HepG2 (cell line): ENCODE measurements around the gene STX4. TPM values are rescaled to one million over a fixed set of nuclear protein-coding genes. Genes with fewer than 3 reads are reported as not detected.
A peak's percentile ranks its signal among the peaks of the same experiment; 100 is the strongest.

Source experiments
- ATAC-seq: fragments of 200-7000 bp; cut with Tn5 transposase; 3 replicates; pipeline ENCODE4 v1.9.1; 2020; ENCODE audit warnings: mild to moderate bottlenecking, moderate library complexity
- BruUV-seq: library from RNA; stranded (reverse); fragments of 400-500 nt; replicated peaks from 2 replicates; lab custom pipeline; 2021; lab: Mats Ljungman, UMichigan
- CTCF ChIA-PET: fragments of 300-600 bp; formaldehyde crosslinking; extraction: SDS; loops from one replicate; lab custom pipeline; 2021; ENCODE audit warnings: low total read pairs, inconsistent platforms, low intra/inter-chr PET ratio; lab: Yijun Ruan, JAX
- POLR2A ChIA-PET: fragments of 350-600 bp; sonication (Branson Sonifier 250); formaldehyde crosslinking; loops from one replicate; lab custom pipeline; 2020; ENCODE audit warnings: antibody characterized with exemption, inconsistent platforms; lab: Yijun Ruan, JAX
- DNase-seq: peaks from one replicate; pipeline ENCODE4 v3.0.0-alpha.2; 2015; ENCODE audit warnings: low spot score
- FAIRE-seq: peaks from 3 replicates; lab custom pipeline; 2011; peaks lifted over from hg19 to GRCh38; lab: Jason Lieb, UNC
- H2AFZ ChIP-seq: one replicate; pipeline ENCODE4 v1.6.1; 2011; ENCODE audit warnings: low read length, inconsistent platforms
- H3K27ac ChIP-seq: fragments of 300-600 bp; 3 replicates; pipeline ENCODE4 v1.8.0; 2011; ENCODE audit warnings: mixed run types, mild to moderate bottlenecking, mixed read lengths, low read length, inconsistent platforms; ENCODE audit not compliant: insufficient read depth; ENCODE audit errors: extremely low read length
- H3K27me3 ChIP-seq, 2 experiments: fragments of 200-600 bp in 1 of 2; 2 replicates in 1 of 2; 3 replicates in 1 of 2; pipeline versions ENCODE4 v1.6.0 to v1.8.0; 2011; ENCODE audit warnings: low read length in 2 of 2, mild to moderate bottlenecking in 2 of 2, moderate library complexity in 2 of 2, inconsistent platforms in 1 of 2; ENCODE audit not compliant: insufficient read depth in 2 of 2, control insufficient read depth in 1 of 2
- H3K36me3 ChIP-seq, 2 experiments: fragments of 200-600 bp in 1 of 2; replicated peaks in 1 of 2; 2 replicates in 1 of 2; 3 replicates in 1 of 2; pipeline versions ENCODE4 v1.5.1 to v1.8.0; 2011; ENCODE audit warnings: low read length in 2 of 2, inconsistent platforms in 1 of 2; ENCODE audit not compliant: insufficient read depth in 2 of 2, control insufficient read depth in 1 of 2
- H3K4me1 ChIP-seq: 2 replicates; pipeline ENCODE4 v1.5.1; 2012; ENCODE audit warnings: low read length, inconsistent platforms; ENCODE audit not compliant: insufficient read depth
- H3K4me2 ChIP-seq: 2 replicates; pipeline ENCODE4 v1.6.0; 2011; ENCODE audit warnings: low read depth, low read length, inconsistent platforms
- H3K4me3 ChIP-seq, 3 experiments: fragments of 200-600 bp in 1 of 3; sonication (generic), shearing (Covaris generic) in 1 of 3; replicated peaks in 1 of 3; 2 replicates each; pipeline ENCODE4 v1.5.1; 2011 to 2016; ENCODE audit warnings: low read length in 3 of 3, inconsistent platforms in 2 of 3, low read depth in 2 of 3, mild to moderate bottlenecking in 2 of 3, control low read depth in 1 of 3, mixed read lengths in 1 of 3; ENCODE audit not compliant: insufficient read depth in 1 of 3
- H3K79me2 ChIP-seq: one replicate; pipeline ENCODE4 v1.6.1; 2011; ENCODE audit warnings: low read length, inconsistent platforms; ENCODE audit not compliant: insufficient read depth
- H3K9ac ChIP-seq: 2 replicates; pipeline ENCODE4 v1.6.0; 2011; ENCODE audit warnings: mild to moderate bottlenecking, low read depth, low read length, inconsistent platforms; ENCODE audit not compliant: insufficient read depth
- H3K9me3 ChIP-seq: 2 replicates; pipeline ENCODE4 v1.5.1; 2012; ENCODE audit warnings: mild to moderate bottlenecking, low read length
- H4K20me1 ChIP-seq: 2 replicates; pipeline ENCODE4 v1.6.0; 2011; ENCODE audit warnings: inconsistent platforms, mild to moderate bottlenecking, low read length, moderate library complexity; ENCODE audit not compliant: insufficient read depth
- DMAP1 ChIP-seq: IDR thresholded peaks from 2 replicates; pipeline ENCODE4 v1.6.1; 2016
- FOXP1 ChIP-seq, 2 experiments: fragments of 450-650 bp in 1 of 2; IDR thresholded peaks; 2 replicates each; pipeline ENCODE4 v1.6.1; 2017 to 2018; ENCODE audit warnings: antibody characterized with exemption in 1 of 2
- GTF3A ChIP-seq: sonication (generic); formaldehyde crosslinking; conservative IDR thresholded peaks from 2 replicates; pipeline ENCODE4 v1.4.0; 2020; ENCODE audit warnings: mild to moderate bottlenecking, missing genetic modification reagents
- KLF12 ChIP-seq: sonication (generic); formaldehyde crosslinking; IDR thresholded peaks from 2 replicates; pipeline ENCODE4 v1.4.0; 2020; ENCODE audit warnings: missing genetic modification reagents, borderline replicate concordance
- KLF6 ChIP-seq: IDR thresholded peaks from 2 replicates; pipeline ENCODE4 v1.8.0; 2016; ENCODE audit warnings: missing biosample characterization, missing genetic modification reagents
- MAFF ChIP-seq: IDR thresholded peaks from 2 replicates; pipeline ENCODE4 v1.6.1; 2011; ENCODE audit warnings: low read depth, low read length, improper control_type of control experiment
- MAFG ChIP-seq: sonication (generic); formaldehyde crosslinking; IDR thresholded peaks from 2 replicates; pipeline ENCODE4 v1.5.1; 2020; ENCODE audit warnings: mild to moderate bottlenecking, missing genetic modification reagents
- MIXL1 ChIP-seq: IDR thresholded peaks from 2 replicates; pipeline ENCODE4 v1.6.1; 2016
- NR2C2 ChIP-seq: sonication (generic); formaldehyde crosslinking; IDR thresholded peaks from 2 replicates; pipeline ENCODE4 v1.4.0; 2020; ENCODE audit warnings: missing genetic modification reagents, mild to moderate bottlenecking, moderate library complexity, borderline replicate concordance
- NR2F2 ChIP-seq: IDR thresholded peaks from 2 replicates; pipeline ENCODE4 v1.6.1; 2012; ENCODE audit warnings: low read depth, inconsistent platforms, borderline replicate concordance
- ZBTB20 ChIP-seq: sonication (generic); formaldehyde crosslinking; IDR thresholded peaks from 2 replicates; pipeline ENCODE4 v1.8.1; 2023; ENCODE audit warnings: missing genetic modification reagents, low read depth, mild to moderate bottlenecking, borderline replicate concordance
- ZNF101 ChIP-seq: sonication (generic); formaldehyde crosslinking; IDR thresholded peaks from 2 replicates; pipeline ENCODE4 v1.4.0; 2020; ENCODE audit warnings: mild to moderate bottlenecking, low read depth, missing genetic modification reagents, borderline replicate concordance
- WGBS: methylation state at CpG from one replicate; pipeline ENCODE4 v1.1.6; 2017; ENCODE audit warnings: low lambda C conversion rate; 5-methylcytosine and 5-hydroxymethylcytosine counted together
- in situ Hi-C: cut with HindIII; loops from 2 replicates; pipeline ENCODE4 v1.10.0; 2017; ENCODE audit warnings: low pct_unique_long_range_greater_than_20kb; ENCODE audit not compliant: extremely low pct_ligation_motif_present
- intact Hi-C: fragments of 100-400 bp; cut with micrococcal nuclease; formaldehyde crosslinking; loops from one replicate; pipeline ENCODE4 v1.10.0; 2022; ENCODE audit not compliant: unreplicated experiment
- polyA plus RNA-seq, 8 experiments: library from polyadenylated mRNA; depleted of rRNA in 3 of 8; stranded (reverse) in 7 of 8; unstranded in 1 of 8; fragments of >200 nt; fragmentation: Illumina TruSeq in 4 of 8; extraction: Trizol in 4 of 8; gene quantifications; 2 replicates each; pipeline versions ENCODE4 v1.2.1 to v1.2.3, GENCODE V29; 2011 to 2016; ENCODE audit warnings: low read depth in 4 of 8, missing spikeins in 1 of 8, mixed read lengths in 1 of 8; ENCODE audit not compliant: insufficient read depth in 1 of 8
- total RNA-seq, 5 experiments: library from RNA; depleted of rRNA; stranded (reverse); fragments of >200 nt; fragmentation: Illumina TruSeq; extraction: Trizol; gene quantifications; 2 replicates each; pipeline ENCODE4 v1.2.3, GENCODE V29; 2016; ENCODE audit warnings: low read depth in 1 of 5
- TF ChIP-seq, protein P1 (sequence below): sonication (generic); formaldehyde crosslinking; IDR thresholded peaks from 2 replicates; pipeline ENCODE4 v1.4.0; 2020; ENCODE audit warnings: mild to moderate bottlenecking, missing genetic modification reagents
- TF ChIP-seq, protein P2 (sequence below): sonication (generic); formaldehyde crosslinking; IDR thresholded peaks from 2 replicates; pipeline ENCODE4 v1.4.0; 2020; ENCODE audit warnings: mild to moderate bottlenecking, missing genetic modification reagents, borderline replicate concordance
- TF ChIP-seq, protein P3 (sequence below): sonication (generic); formaldehyde crosslinking; IDR thresholded peaks from 2 replicates; pipeline ENCODE4 v1.8.0; 2022; ENCODE audit warnings: mild to moderate bottlenecking, missing genetic modification reagents, borderline replicate concordance
- TF ChIP-seq, protein P4 (sequence below): sonication (generic); formaldehyde crosslinking; conservative IDR thresholded peaks from 2 replicates; pipeline ENCODE4 v1.4.0; 2020; ENCODE audit warnings: missing genetic modification reagents

The STX4 gene
- total and polyA plus RNA-seq, 2 of the 13 experiments (the other 11 are each of a cell fraction or from before 2014, with no cell fraction given) = 29.2 to 34.6 TPM

DNA sequence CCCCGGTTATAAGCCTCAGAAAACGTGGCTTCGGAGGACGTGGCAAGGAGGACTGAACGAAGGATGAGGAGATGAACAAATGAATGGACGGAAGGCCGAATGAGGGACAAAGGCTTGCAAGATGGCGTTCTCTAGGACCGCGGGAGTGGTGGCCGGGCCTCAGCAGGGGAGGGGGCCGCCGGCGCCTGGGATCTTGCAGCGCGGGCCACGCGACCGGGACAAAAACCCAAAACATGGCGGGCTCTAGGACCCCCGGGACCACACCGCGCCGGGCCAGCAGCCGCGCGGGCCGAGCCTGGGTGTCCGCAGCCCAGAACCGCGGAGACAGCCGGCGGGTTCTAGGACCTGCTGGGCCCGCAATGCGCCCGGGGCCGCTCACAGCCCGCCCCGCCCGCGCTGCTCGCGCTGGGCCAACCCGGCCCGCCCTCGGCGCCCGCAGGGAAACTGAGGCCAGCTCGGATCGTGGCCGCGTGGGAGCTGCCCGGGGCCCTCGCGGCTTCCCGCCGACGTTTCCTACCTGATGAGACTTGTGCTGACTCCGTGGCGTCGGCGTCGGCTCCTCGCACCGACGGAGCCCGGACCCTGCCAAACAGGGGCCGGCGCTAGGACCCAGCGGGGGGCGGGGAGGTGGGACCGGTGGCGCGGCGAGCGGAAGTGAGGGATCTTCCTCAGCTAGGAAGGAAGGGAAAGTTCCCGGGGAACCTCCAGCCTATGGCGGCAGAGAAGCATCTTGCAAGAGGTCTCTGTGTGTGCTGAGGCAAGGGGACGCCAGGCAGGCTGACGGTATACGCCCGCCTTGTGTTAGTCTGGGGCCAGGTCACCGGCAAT is 40.0 kb downstream of the STX4 start:
- no peak for FAIRE-seq
- BruUV-seq = no TSS peak
- peak; percentile 87 for DNase-seq
- peak overlapping the region; percentile 93 for H3K4me2 ChIP-seq
- peaks cover 22% of the 10 kb centered on the region for H3K4me1 ChIP-seq
- peaks cover 46% of the 10 kb centered on the region for H3K79me2 ChIP-seq
- H3K9me3 ChIP-seq = no peaks in the 10 kb centered on the region
- ATAC-seq = peak; percentile 85
- POLR2A ChIA-PET = interaction anchor here (0.6 to 2.4 kb wide), 34 partner anchors 12 to 801 kb away, joined by 3 to 56 read pairs (median 6); partner anchors contain the start of genes ARMC5, FUS, HSD3B7 and KAT8
- peak overlapping the region; percentile 75 to 97 (median 90) for H3K4me3 ChIP-seq
- in situ Hi-C loops (loop anchor here (5.0 kb wide), 2 partner anchors 41 to 86 kb away; partner anchors contain the start of genes HSD3B7 and STX4), intact Hi-C loops (loop anchor here (2.0 kb wide), 1 partner anchor 47 kb away; no protein-coding TSS in a partner anchor)
- H3K36me3 ChIP-seq = peaks cover 12 to 25% of the 10 kb centered on the region in 2 experiments; a peak in 4 of 5 replicates
- peak overlapping the region; percentile 83 for H3K27ac ChIP-seq
- no peaks in the 10 kb centered on the region for H4K20me1 ChIP-seq
- H3K27me3 ChIP-seq = no peaks in the 10 kb centered on the region; a peak in 1 of 5 replicates
- 3% methylated on average over 44 of the region's 83 CpGs for WGBS
- H3K9ac ChIP-seq = peak overlapping the region; percentile 88
- H2AFZ ChIP-seq = peak overlapping the region; percentile 29
- CTCF ChIA-PET = interaction anchor here (1.7 kb wide), 1 partner anchor 88 kb away, joined by 8 read pairs; the partner anchor contains the start of gene HSD3B7
- TF ChIP-seq, protein P1, sequence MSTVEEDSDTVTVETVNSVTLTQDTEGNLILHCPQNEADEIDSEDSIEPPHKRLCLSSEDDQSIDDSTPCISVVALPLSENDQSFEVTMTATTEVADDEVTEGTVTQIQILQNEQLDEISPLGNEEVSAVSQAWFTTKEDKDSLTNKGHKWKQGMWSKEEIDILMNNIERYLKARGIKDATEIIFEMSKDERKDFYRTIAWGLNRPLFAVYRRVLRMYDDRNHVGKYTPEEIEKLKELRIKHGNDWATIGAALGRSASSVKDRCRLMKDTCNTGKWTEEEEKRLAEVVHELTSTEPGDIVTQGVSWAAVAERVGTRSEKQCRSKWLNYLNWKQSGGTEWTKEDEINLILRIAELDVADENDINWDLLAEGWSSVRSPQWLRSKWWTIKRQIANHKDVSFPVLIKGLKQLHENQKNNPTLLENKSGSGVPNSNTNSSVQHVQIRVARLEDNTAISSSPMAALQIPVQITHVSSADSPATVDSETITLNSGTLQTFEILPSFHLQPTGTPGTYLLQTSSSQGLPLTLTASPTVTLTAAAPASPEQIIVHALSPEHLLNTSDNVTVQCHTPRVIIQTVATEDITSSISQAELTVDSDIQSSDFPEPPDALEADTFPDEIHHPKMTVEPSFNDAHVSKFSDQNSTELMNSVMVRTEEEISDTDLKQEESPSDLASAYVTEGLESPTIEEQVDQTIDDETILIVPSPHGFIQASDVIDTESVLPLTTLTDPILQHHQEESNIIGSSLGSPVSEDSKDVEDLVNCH (CRISPR knock-in tag) = peak; percentile 25; the same call in 1 of the 2 replicates
- TF ChIP-seq, protein P2, sequence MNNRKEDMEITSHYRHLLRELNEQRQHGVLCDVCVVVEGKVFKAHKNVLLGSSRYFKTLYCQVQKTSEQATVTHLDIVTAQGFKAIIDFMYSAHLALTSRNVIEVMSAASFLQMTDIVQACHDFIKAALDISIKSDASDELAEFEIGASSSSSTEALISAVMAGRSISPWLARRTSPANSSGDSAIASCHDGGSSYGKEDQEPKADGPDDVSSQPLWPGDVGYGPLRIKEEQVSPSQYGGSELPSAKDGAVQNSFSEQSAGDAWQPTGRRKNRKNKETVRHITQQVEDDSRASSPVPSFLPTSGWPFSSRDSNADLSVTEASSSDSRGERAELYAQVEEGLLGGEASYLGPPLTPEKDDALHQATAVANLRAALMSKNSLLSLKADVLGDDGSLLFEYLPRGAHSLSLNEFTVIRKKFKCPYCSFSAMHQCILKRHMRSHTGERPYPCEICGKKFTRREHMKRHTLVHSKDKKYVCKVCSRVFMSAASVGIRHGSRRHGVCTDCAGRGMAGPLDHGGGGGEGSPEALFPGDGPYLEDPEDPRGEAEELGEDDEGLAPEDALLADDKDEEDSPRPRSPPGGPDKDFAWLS (CRISPR knock-in tag) = no peak; the same call in 1 of the 2 replicates
- TF ChIP-seq KLF12 (CRISPR knock-in tag) (peak; percentile 80), MAFF (no peak), MIXL1 (peak; percentile 25; the same call in 1 of the 2 replicates), GTF3A (no peak; the same call in 1 of the 2 replicates), KLF6 (no peak; the same call in 1 of the 2 replicates), FOXP1 (IDR thresholded peaks at IDR 0.05) (no peak), FOXP1 (CRISPR knock-in tag; IDR thresholded peaks at IDR 0.05) (no peak; the same call in 1 of the 2 replicates), NR2F2 (no peak), DMAP1 (CRISPR knock-in tag) (peak; percentile 70; the same call in 1 of the 2 replicates), ZNF101 (CRISPR knock-in tag) (no peak), ZBTB20 (CRISPR knock-in tag) (no peak), MAFG (CRISPR knock-in tag) (no peak), NR2C2 (CRISPR knock-in tag) (no peak)
- TF ChIP-seq, protein P3, sequence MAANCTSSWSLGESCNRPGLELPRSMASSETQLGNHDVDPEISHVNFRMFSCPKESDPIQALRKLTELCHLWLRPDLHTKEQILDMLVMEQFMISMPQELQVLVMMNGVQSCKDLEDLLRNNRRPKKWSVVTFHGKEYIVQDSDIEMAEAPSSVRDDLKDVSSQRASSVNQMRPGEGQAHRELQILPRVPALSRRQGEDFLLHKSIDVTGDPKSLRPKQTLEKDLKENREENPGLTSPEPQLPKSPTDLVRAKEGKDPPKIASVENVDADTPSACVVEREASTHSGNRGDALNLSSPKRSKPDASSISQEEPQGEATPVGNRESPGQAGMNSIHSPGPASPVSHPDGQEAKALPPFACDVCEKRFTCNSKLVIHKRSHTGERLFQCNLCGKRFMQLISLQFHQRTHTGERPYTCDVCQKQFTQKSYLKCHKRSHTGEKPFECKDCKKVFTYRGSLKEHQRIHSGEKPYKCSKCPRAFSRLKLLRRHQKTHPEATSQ = no peak
- TF ChIP-seq, protein P4, sequence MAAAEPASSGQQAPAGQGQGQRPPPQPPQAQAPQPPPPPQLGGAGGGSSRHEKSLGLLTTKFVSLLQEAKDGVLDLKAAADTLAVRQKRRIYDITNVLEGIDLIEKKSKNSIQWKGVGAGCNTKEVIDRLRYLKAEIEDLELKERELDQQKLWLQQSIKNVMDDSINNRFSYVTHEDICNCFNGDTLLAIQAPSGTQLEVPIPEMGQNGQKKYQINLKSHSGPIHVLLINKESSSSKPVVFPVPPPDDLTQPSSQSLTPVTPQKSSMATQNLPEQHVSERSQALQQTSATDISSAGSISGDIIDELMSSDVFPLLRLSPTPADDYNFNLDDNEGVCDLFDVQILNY (CRISPR knock-in tag) = no peak
